MCF 10A (cell line): ENCODE data around the gene TMEM219. TPM values are rescaled to one million over a fixed set of nuclear protein-coding genes. Genes with fewer than 3 reads are reported as not detected.
A peak's percentile ranks its signal among the peaks of the same experiment; 100 is the strongest.

ENCODE experiments used
- BruUV-seq: library from RNA; stranded (reverse); fragments of 400-500 nt; replicated peaks from 2 replicates; lab custom pipeline; 2021; lab: Mats Ljungman, UMichigan
- CTCF ChIA-PET: fragments of 300-600 bp; sonication (Branson Sonifier 250); formaldehyde crosslinking; extraction: SDS; loops from one replicate; lab custom pipeline; 2021; ENCODE audit warnings: antibody characterized with exemption, inconsistent platforms; lab: Yijun Ruan, JAX
- POLR2A ChIA-PET: fragments of 300-600, 350-650 bp; sonication (Branson Sonifier 250); formaldehyde crosslinking; extraction: SDS; loops from one replicate; lab custom pipeline; 2020; ENCODE audit warnings: antibody characterized with exemption, inconsistent platforms; lab: Yijun Ruan, JAX
- DNase-seq: peaks from one replicate; pipeline ENCODE4 v3.0.0-alpha.2; 2018; ENCODE audit not compliant: unreplicated experiment
- H3K27ac Mint-ChIP-seq: one replicate; pipeline ENCODE4 v1.8.0; 2022; ENCODE audit warnings: mild to moderate bottlenecking, low read depth, mixed read lengths; ENCODE audit not compliant: unreplicated experiment
- H3K27me3 Mint-ChIP-seq: one replicate; pipeline ENCODE4 v1.8.0; 2022; ENCODE audit warnings: mixed read lengths; ENCODE audit not compliant: insufficient read depth, unreplicated experiment
- H3K36me3 Mint-ChIP-seq: one replicate; pipeline ENCODE4 v1.8.0; 2022; ENCODE audit warnings: mild to moderate bottlenecking, moderate library complexity, mixed read lengths; ENCODE audit not compliant: insufficient read depth, unreplicated experiment
- H3K4me1 Mint-ChIP-seq: one replicate; pipeline ENCODE4 v1.8.0; 2022; ENCODE audit warnings: mixed read lengths; ENCODE audit not compliant: insufficient read depth, unreplicated experiment
- H3K4me3 Mint-ChIP-seq: one replicate; pipeline ENCODE4 v1.8.0; 2022; ENCODE audit warnings: mild to moderate bottlenecking, moderate library complexity, mixed read lengths; ENCODE audit not compliant: unreplicated experiment
- H3K9me3 Mint-ChIP-seq: one replicate; pipeline ENCODE4 v1.8.0; 2022; ENCODE audit warnings: mixed read lengths; ENCODE audit not compliant: unreplicated experiment
- CTCF ChIP-seq: fragments of 200-600 bp; IDR thresholded peaks from one replicate; pipeline ENCODE4 v1.8.0; 2022; ENCODE audit warnings: antibody characterized with exemption, mild to moderate bottlenecking; ENCODE audit not compliant: unreplicated experiment
- intact Hi-C: fragments of 100-400 bp; cut with micrococcal nuclease; formaldehyde crosslinking; loops from 2 replicates; pipeline ENCODE4 v1.14.1; 2022
- total RNA-seq: library from RNA; stranded (reverse); gene quantifications from 2 replicates; pipeline ENCODE4 v1.2.3, GENCODE V29; 2022

The TMEM219 gene
- total RNA-seq, 1 experiment from 2014 or later: 62.1 TPM

DNA sequence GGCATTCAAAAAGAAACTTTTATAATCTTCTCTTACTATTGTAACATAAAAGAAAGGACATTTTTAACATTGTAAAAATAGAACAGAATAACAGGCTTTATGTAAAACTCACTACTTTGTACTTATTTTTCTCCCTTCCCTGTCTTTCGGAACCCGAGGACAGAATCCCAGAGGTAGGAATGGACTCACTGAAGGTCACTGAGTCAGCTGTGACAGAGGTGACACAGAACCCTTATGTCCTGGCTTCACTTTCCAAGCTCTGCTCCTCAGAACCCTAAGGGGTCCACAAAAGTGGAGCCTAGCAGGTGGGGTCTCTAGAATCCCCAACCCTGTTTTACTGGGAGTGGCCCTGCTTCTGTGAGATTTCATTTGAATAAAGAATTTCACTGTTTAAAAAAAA, 39.6 kb upstream of the TMEM219 start:
- Mint-ChIP-seq H3K27me3 (no peaks in the 10 kb centered on the region), H3K36me3 (peaks cover 55% of the 10 kb centered on the region), H3K4me1 (peaks cover 25% of the 10 kb centered on the region), H3K4me3 (no peak overlapping the region), H3K27ac (no peak overlapping the region), H3K9me3 (no peaks in the 10 kb centered on the region)
- CTCF ChIA-PET: interaction anchor here (0.7 to 2.1 kb wide), 5 partner anchors 12 to 74 kb away, joined by 3 to 7 read pairs (median 4); partner anchors contain the start of gene TAOK2
- DNase-seq: no peak
- no TSS peak for BruUV-seq
- intact Hi-C loops: no loop called here
- TF ChIP-seq CTCF: no peak
- POLR2A ChIA-PET: interaction anchor here (0.7 to 1.3 kb wide), 4 partner anchors 16 to 226 kb away, joined by 3 to 4 read pairs (median 4); no protein-coding TSS in a partner anchor

DNA sequence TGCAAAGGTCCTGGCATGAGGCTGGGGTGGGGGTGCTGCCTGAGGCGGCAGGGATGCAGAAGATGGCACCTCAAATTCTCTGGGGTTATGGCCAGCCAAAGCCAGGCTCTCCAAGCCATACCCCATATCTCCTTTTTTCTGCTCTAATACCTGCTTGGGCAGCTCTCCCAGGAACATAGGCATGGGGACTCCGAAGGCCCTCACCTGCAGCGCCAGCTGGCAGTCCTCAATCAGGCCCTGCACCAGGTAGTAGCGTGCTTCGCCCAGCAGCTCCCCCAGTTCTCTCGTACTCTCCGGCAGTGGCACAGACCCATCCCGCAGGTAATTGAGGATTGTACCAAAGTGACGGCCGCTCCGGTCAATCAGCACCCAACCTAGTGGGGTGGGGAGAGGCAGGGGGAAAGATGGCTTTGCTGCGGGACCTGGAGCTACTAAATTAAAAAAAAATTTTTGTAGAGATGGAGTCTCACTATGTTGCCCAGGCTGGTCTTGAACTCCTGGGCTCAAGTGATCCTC, 38.8 kb upstream of the TMEM219 start:
- H3K4me3 Mint-ChIP-seq: no peak overlapping the region
- peaks cover 27% of the 10 kb centered on the region for H3K4me1 Mint-ChIP-seq
- intact Hi-C loops: no loop called here
- BruUV-seq: no TSS peak
- CTCF ChIA-PET: interaction anchor here (0.6 to 2.1 kb wide), 6 partner anchors 13 to 116 kb away, joined by 3 to 7 read pairs (median 4); partner anchors contain the start of gene TAOK2
- POLR2A ChIA-PET: interaction anchor here (0.7 to 1.1 kb wide), 5 partner anchors 22 to 226 kb away, joined by 3 to 4 read pairs (median 3); no protein-coding TSS in a partner anchor
- TF ChIP-seq CTCF: no peak
- H3K27ac Mint-ChIP-seq: no peak overlapping the region
- no peak for DNase-seq
- H3K27me3 Mint-ChIP-seq: no peaks in the 10 kb centered on the region
- H3K9me3 Mint-ChIP-seq: no peaks in the 10 kb centered on the region
- peaks cover 48% of the 10 kb centered on the region for H3K36me3 Mint-ChIP-seq

DNA sequence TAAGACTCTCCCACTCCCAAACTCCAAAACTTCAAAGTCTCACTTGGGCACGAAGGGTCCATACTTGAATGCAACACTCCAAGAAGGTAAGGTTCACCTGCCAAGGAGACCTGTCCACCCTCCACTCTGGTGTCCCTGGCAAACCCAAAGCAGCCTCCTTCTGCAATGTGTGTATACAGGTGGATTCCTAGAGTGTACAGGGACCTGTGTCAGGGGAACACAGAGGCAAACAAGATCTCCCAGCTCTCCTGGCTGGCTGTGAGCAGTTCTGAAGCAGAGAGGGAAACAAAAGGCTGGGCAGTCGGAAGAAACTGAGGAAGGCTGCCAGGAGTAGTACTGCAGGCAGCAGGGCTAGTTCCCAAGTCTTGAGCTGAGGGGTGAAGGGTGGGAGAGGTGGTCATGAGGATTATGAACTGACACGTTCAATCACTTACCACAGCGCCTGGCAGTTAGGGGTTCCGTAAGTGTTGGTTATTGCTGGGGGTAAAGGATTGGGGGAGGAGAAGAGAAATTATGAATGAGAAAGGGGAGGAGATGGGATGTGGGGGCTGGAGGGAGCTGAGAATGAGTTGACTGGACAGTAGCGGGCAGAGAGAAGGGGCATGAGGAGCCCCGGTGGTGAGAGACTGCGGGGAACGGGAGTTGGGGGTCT, 36.6 kb upstream of the TMEM219 start:
- peak; percentile 3 for DNase-seq
- Mint-ChIP-seq H3K27me3 (no peaks in the 10 kb centered on the region), H3K4me3 (peak overlapping the region; percentile 96), H3K27ac (peak overlapping the region; percentile 91), H3K36me3 (peaks cover 31% of the 10 kb centered on the region), H3K4me1 (peaks cover 27% of the 10 kb centered on the region), H3K9me3 (no peaks in the 10 kb centered on the region)
- ChIA-PET CTCF (interaction anchor here (0.5 to 2.7 kb wide), 6 partner anchors 10 to 136 kb away, joined by 3 to 14 read pairs (median 3); no protein-coding TSS in a partner anchor), POLR2A (interaction anchor here (0.6 to 3.2 kb wide), 18 partner anchors 8 to 550 kb away, joined by 3 to 56 read pairs (median 6); partner anchors contain the start of genes ASPHD1, CDIPT, HIRIP3 and INO80E)
- intact Hi-C loops: loop anchor here (5.0 kb wide), 1 partner anchor 72 kb away; the partner anchor contains the start of genes HIRIP3 and INO80E
- no TSS peak for BruUV-seq
- no peak for TF ChIP-seq CTCF
